KMS-11 (cell line): ENCODE results near the gene PAK1IP1.

ENCODE experiments used
- H2AFZ ChIP-seq: fragments of 200-600 bp; sonication (generic); 2 replicates; pipeline ENCODE4 v1.6.1; 2016; ENCODE audit warnings: antibody characterized with exemption, mixed run types, low read depth
- H3K27ac ChIP-seq: fragments of 200-600 bp; sonication (generic); 2 replicates; pipeline ENCODE4 v1.6.1; 2016; ENCODE audit warnings: mild to moderate bottlenecking, mixed run types
- H3K27me3 ChIP-seq: fragments of 200-600 bp; sonication (generic); 2 replicates; pipeline ENCODE4 v1.6.1; 2017; ENCODE audit warnings: mild to moderate bottlenecking, low read depth, mixed run types, moderate library complexity; ENCODE audit not compliant: insufficient read depth
- H3K36me3 ChIP-seq: fragments of 200-600 bp; sonication (generic); 2 replicates; pipeline ENCODE4 v1.6.1; 2017; ENCODE audit warnings: mild to moderate bottlenecking, mixed run types; ENCODE audit not compliant: insufficient read depth
- H3K4me1 ChIP-seq: fragments of 200-600 bp; sonication (generic); 2 replicates; pipeline ENCODE4 v1.6.1; 2016; ENCODE audit warnings: mild to moderate bottlenecking, low read depth, mixed run types; ENCODE audit not compliant: poor library complexity, severe bottlenecking
- H3K4me2 ChIP-seq: fragments of 200-600 bp; sonication (generic); 2 replicates; pipeline ENCODE4 v1.7.0; 2016; ENCODE audit warnings: mild to moderate bottlenecking, mixed run types
- H3K4me3 ChIP-seq: fragments of 200-600 bp; sonication (generic); IDR thresholded peaks from 2 replicates; pipeline ENCODE4 v1.6.1; 2017; ENCODE audit warnings: low read depth, low read length, mixed read lengths; ENCODE audit not compliant: insufficient read depth
- H3K79me2 ChIP-seq: fragments of 200-600 bp; sonication (generic); 2 replicates; pipeline ENCODE4 v1.6.1; 2016; ENCODE audit warnings: low read depth, mixed run types; ENCODE audit not compliant: insufficient read depth
- H3K9ac ChIP-seq: fragments of 200-600 bp; sonication (generic); 2 replicates; pipeline ENCODE4 v1.6.1; 2016; ENCODE audit warnings: mild to moderate bottlenecking, mixed run types
- H4K20me1 ChIP-seq: fragments of 200-600 bp; sonication (generic); 2 replicates; pipeline ENCODE4 v1.6.1; 2016; ENCODE audit warnings: mild to moderate bottlenecking, mixed run types; ENCODE audit not compliant: insufficient read depth
- CTCF ChIP-seq: fragments of 200-600 bp; sonication (generic); conservative IDR thresholded peaks from 2 replicates; pipeline ENCODE4 v1.6.1; 2017; ENCODE audit warnings: low read depth, mild to moderate bottlenecking, antibody characterized with exemption, low read length, moderate library complexity, mixed read lengths

PAK1IP1 gene

DNA sequence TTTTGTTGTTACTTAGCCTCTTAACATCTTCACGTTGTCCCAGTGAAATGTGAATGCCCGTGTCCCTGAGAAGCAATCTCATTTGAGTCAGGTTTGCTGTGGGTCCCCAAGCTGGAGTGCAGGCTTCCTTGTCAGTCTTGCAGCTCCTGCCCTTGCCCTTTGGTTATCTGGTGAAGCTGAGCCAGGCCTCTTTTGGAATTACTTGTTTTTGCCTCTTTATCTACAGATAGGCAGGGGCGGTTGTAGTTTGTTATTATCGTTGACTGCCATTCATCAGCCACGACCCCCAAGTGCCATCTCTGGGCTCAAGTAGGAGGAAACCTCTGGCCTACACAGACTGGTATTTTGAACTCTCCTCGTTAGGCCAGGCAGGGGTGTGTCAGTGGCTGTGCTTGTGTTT is 30.3 kb downstream of the PAK1IP1 start:
- H3K79me2 ChIP-seq, result peaks cover 4% of the 10 kb centered on the region; the same call in 1 of the 2 replicates
- H3K36me3 ChIP-seq, result no peaks in the 10 kb centered on the region
- H3K27me3 ChIP-seq, result no peaks in the 10 kb centered on the region
- H3K27ac ChIP-seq, result no peak overlapping the region
- TF ChIP-seq CTCF, result no peak
- H3K4me3 ChIP-seq, result no peak overlapping the region
- no peak overlapping the region for H2AFZ ChIP-seq
- H4K20me1 ChIP-seq, result no peaks in the 10 kb centered on the region
- H3K4me1 ChIP-seq, result peaks cover 19% of the 10 kb centered on the region
- no peak overlapping the region for H3K4me2 ChIP-seq
- H3K9ac ChIP-seq, result no peak overlapping the region

DNA sequence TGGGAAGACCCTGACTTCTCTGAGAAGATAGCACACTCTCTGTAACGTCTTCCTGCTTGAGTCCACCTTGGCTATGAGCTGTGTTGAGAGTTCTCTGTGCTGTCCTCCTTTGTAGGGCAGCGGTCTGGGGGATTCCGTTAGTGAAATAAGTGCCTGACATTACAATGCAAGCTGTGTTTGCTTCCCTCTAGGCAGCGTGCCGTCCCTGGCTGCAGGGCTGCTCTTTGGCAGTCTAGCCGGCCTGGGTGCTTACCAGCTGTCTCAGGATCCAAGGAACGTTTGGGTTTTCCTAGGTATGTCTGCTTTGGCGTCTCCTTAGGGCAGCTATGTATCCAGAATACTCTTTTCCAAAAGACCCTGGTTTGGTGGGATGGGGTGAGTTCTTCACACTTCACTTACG is 30.9 kb downstream of the PAK1IP1 start:
- H3K4me1 ChIP-seq, result peaks cover 19% of the 10 kb centered on the region
- TF ChIP-seq CTCF, result no peak
- no peak overlapping the region for H2AFZ ChIP-seq
- H3K27ac ChIP-seq, result no peak overlapping the region
- no peak overlapping the region for H3K4me2 ChIP-seq
- H3K36me3 ChIP-seq, result no peaks in the 10 kb centered on the region
- H3K9ac ChIP-seq, result no peak overlapping the region
- no peak overlapping the region for H3K4me3 ChIP-seq
- no peaks in the 10 kb centered on the region for H4K20me1 ChIP-seq
- H3K79me2 ChIP-seq, result peaks cover 4% of the 10 kb centered on the region; the same call in 1 of the 2 replicates
- no peaks in the 10 kb centered on the region for H3K27me3 ChIP-seq

GRCh38 chr6:10730254-10730653 is 35.5 kb downstream of the PAK1IP1 start:
- H3K4me1 ChIP-seq, result no peaks in the 10 kb centered on the region
- no peaks in the 10 kb centered on the region for H4K20me1 ChIP-seq
- H3K79me2 ChIP-seq, result no peaks in the 10 kb centered on the region
- H2AFZ ChIP-seq, result no peak overlapping the region
- no peak overlapping the region for H3K27ac ChIP-seq
- H3K9ac ChIP-seq, result no peak overlapping the region
- no peak overlapping the region for H3K4me2 ChIP-seq
- H3K36me3 ChIP-seq, result no peaks in the 10 kb centered on the region; the same call in 1 of the 2 replicates
- no peaks in the 10 kb centered on the region for H3K27me3 ChIP-seq
- no peak for TF ChIP-seq CTCF
- no peak overlapping the region for H3K4me3 ChIP-seq

DNA sequence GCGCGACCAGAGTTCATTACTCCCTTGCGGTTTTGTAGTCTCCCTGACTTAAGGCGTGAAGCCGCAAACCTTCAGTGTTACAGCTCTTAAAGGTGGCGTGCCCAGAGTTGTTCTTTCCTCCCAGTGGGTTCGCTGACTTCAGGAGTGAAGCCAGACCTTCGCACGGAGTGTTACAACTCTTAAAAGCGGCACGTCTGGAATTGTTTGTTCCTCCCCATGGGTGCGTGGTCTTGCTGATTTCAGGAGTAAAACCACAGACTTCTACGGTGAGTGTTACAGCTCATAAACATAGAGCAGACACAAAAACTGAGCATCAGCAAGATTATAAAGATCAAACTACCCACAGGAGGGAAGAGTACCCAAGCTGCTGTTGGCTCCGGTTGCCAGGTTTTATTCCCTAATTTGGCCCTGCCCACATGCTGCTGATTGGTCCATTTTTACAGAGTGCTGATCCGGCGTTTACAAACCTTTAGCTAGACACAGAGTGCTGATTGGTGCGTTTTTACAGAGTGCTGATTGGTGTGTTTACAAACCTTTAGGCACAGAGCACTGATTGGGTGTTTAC is 38.5 kb downstream of the PAK1IP1 start:
- H4K20me1 ChIP-seq, result no peaks in the 10 kb centered on the region; the same call in 1 of the 2 replicates
- no peak overlapping the region for H3K4me3 ChIP-seq
- TF ChIP-seq CTCF, result no peak
- no peaks in the 10 kb centered on the region for H3K27me3 ChIP-seq
- no peak overlapping the region for H3K9ac ChIP-seq
- no peaks in the 10 kb centered on the region; the same call in 1 of the 2 replicates for H3K36me3 ChIP-seq
- no peaks in the 10 kb centered on the region for H3K79me2 ChIP-seq
- no peak overlapping the region for H2AFZ ChIP-seq
- H3K4me2 ChIP-seq, result no peak overlapping the region
- H3K4me1 ChIP-seq, result no peaks in the 10 kb centered on the region
- H3K27ac ChIP-seq, result no peak overlapping the region
